ENCODE data around the gene TMEM132E.
A peak's percentile ranks its signal among the peaks of the same experiment; 100 is the strongest.

The TMEM132E gene

GRCh38 chr17:34637548-34638525 is 58.5 kb downstream of the TMEM132E start:
- peak; percentile 69 for DNase-seq

GRCh38 chr17:34638526-34639260 is 59.3 kb downstream of the TMEM132E start:
- no peak for DNase-seq

GRCh38 chr17:34639706-34640425 is 60.5 kb downstream of the TMEM132E start:
- DNase-seq, result no peak

GRCh38 chr17:34641368-34641767 is 62.0 kb downstream of the TMEM132E start:
- no peak for DNase-seq

GRCh38 chr17:34644941-34645550 is 65.7 kb downstream of the TMEM132E start:
- DNase-seq, result no peak

- DNase-seq, result no peak
Measured at GRCh38 chr17:34645594-34645993, 66.2 kb downstream of the TMEM132E start.

GRCh38 chr17:34647511-34647910 is 68.1 kb downstream of the TMEM132E start:
- no peak for DNase-seq

- DNase-seq, result no peak
Measured at GRCh38 chr17:34650051-34650750, 70.8 kb downstream of the TMEM132E start.

GRCh38 chr17:34651402-34651811 is 72.0 kb downstream of the TMEM132E start:
- no peak for DNase-seq

- DNase-seq, result no peak
Measured at GRCh38 chr17:34652021-34652555, 72.7 kb downstream of the TMEM132E start.

- DNase-seq, result no peak
Measured at GRCh38 chr17:34653511-34653910, 74.1 kb downstream of the TMEM132E start.

GRCh38 chr17:34654276-34654880 is 75.0 kb downstream of the TMEM132E start:
- no peak for DNase-seq

- no peak for DNase-seq
Measured at GRCh38 chr17:34654881-34655276, 75.5 kb downstream of the TMEM132E start.

- no peak for DNase-seq
Measured at GRCh38 chr17:34656801-34657200, 77.4 kb downstream of the TMEM132E start.

- no peak for DNase-seq
Measured at GRCh38 chr17:34658811-34659560, 79.6 kb downstream of the TMEM132E start.

- DNase-seq, result no peak
Measured at GRCh38 chr17:34663714-34664113, 84.3 kb downstream of the TMEM132E start.

- no peak for DNase-seq
Measured at GRCh38 chr17:34665150-34665806, 85.9 kb downstream of the TMEM132E start.

- DNase-seq, result no peak
Measured at GRCh38 chr17:34665819-34666763, 86.7 kb downstream of the TMEM132E start.

GRCh38 chr17:34667656-34668055 is 88.3 kb downstream of the TMEM132E start:
- no peak for DNase-seq
